Tibial nerve (tissue), 3 donors: ENCODE results near the gene BCR.
"Not testable (repeated sequence)": the region's sequence is repeated elsewhere in the genome, so short reads cannot be mapped to it uniquely, and the experiment has no call there.

Experiments used
- POLR2A ChIP-seq, 2 donors: fragments of 450-650 bp; IDR thresholded peaks; one replicate each; pipeline ENCODE4 v1.6.1; 2017; ENCODE audit warnings: antibody characterized with exemption in 2 of 2, mild to moderate bottlenecking in 2 of 2, moderate library complexity in 2 of 2
- TF ChIP-seq, protein P1 (sequence below), 5 experiments: fragments of 200-600 bp in 3 of 5; fragments of 450-650 bp in 2 of 5; sonication (generic) in 3 of 5; IDR thresholded peaks; one replicate each; pipeline ENCODE4 v1.5.1; 2016 to 2019; ENCODE audit warnings: antibody characterized with exemption in 5 of 5, mild to moderate bottlenecking in 3 of 5, moderate library complexity in 2 of 5

DNA sequence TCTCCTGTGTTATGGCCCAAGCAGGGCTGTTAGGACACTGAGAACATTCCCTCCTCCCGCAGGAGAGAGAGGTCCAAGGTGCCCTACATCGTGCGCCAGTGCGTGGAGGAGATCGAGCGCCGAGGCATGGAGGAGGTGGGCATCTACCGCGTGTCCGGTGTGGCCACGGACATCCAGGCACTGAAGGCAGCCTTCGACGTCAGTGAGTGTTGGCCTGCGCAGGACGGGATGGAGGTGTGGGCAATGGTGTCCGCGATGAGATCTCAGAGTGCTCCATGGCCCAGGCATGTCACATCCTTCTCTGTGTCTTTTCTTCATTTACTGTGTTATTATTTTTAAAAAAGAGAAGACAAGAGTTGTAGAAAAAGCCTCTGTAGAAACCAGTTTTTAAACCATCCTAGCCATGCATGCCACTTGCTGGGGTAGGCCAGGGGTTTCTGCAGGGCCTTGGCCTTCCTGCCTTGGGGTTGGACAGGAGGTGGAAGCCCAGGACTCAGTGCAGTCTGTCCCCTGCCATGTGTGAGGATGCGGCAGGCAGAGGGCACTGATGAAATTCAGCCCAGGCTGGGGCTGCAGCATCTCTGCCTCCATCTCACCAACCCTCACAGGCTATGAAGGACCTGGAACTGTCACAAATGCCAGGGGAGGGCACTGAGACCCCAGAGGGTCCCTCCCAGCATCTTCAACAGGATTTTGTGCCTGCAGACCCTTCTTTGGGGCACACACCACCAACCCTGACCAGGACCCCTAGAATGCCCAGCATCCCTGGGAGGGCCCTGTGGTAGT lies 131.5 kb downstream of the BCR start:
- TF ChIP-seq, protein P1, sequence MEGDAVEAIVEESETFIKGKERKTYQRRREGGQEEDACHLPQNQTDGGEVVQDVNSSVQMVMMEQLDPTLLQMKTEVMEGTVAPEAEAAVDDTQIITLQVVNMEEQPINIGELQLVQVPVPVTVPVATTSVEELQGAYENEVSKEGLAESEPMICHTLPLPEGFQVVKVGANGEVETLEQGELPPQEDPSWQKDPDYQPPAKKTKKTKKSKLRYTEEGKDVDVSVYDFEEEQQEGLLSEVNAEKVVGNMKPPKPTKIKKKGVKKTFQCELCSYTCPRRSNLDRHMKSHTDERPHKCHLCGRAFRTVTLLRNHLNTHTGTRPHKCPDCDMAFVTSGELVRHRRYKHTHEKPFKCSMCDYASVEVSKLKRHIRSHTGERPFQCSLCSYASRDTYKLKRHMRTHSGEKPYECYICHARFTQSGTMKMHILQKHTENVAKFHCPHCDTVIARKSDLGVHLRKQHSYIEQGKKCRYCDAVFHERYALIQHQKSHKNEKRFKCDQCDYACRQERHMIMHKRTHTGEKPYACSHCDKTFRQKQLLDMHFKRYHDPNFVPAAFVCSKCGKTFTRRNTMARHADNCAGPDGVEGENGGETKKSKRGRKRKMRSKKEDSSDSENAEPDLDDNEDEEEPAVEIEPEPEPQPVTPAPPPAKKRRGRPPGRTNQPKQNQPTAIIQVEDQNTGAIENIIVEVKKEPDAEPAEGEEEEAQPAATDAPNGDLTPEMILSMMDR (IDR thresholded peaks at IDR 0.05) = not testable (repeated sequence)
- TF ChIP-seq POLR2A (IDR thresholded peaks at IDR 0.05) = not testable (repeated sequence)
